Esophagus squamous epithelium (tissue), 4 donors: ENCODE measurements around the gene BMX.

Source experiments
- POLR2A ChIP-seq, 4 donors: fragments of 450-650 bp; IDR thresholded peaks; one replicate each; pipeline ENCODE4 v1.6.1; 2017; ENCODE audit warnings: antibody characterized with exemption in 4 of 4, mild to moderate bottlenecking in 4 of 4, moderate library complexity in 3 of 4
- TF ChIP-seq, protein P1 (sequence below), 6 experiments: fragments of 450-650 bp in 4 of 6; fragments of 200-600 bp in 2 of 6; sonication (generic) in 2 of 6; IDR thresholded peaks; one replicate each; pipeline ENCODE4 v1.5.1; 2016 to 2019; ENCODE audit warnings: antibody characterized with exemption in 6 of 6, mild to moderate bottlenecking in 4 of 6, moderate library complexity in 4 of 6

GRCh38 chrX:15475486-15475885 is 25.1 kb upstream of the BMX start:
- TF ChIP-seq, protein P1, sequence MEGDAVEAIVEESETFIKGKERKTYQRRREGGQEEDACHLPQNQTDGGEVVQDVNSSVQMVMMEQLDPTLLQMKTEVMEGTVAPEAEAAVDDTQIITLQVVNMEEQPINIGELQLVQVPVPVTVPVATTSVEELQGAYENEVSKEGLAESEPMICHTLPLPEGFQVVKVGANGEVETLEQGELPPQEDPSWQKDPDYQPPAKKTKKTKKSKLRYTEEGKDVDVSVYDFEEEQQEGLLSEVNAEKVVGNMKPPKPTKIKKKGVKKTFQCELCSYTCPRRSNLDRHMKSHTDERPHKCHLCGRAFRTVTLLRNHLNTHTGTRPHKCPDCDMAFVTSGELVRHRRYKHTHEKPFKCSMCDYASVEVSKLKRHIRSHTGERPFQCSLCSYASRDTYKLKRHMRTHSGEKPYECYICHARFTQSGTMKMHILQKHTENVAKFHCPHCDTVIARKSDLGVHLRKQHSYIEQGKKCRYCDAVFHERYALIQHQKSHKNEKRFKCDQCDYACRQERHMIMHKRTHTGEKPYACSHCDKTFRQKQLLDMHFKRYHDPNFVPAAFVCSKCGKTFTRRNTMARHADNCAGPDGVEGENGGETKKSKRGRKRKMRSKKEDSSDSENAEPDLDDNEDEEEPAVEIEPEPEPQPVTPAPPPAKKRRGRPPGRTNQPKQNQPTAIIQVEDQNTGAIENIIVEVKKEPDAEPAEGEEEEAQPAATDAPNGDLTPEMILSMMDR (IDR thresholded peaks at IDR 0.05), result no peak
- no peak for TF ChIP-seq POLR2A (IDR thresholded peaks at IDR 0.05)
